ENCODE measurements around the gene COPS7A. TPM values are rescaled to one million over a fixed set of nuclear protein-coding genes. Genes with fewer than 3 reads are reported as not detected.
"Not testable (repeated sequence)": the region's sequence is repeated elsewhere in the genome, so short reads cannot be mapped to it uniquely, and the experiment has no call there.

Gene COPS7A
- total RNA-seq, 4 donors from 2014 or later, result 46.9 to 74.4 (median 70.0) TPM

DNA sequence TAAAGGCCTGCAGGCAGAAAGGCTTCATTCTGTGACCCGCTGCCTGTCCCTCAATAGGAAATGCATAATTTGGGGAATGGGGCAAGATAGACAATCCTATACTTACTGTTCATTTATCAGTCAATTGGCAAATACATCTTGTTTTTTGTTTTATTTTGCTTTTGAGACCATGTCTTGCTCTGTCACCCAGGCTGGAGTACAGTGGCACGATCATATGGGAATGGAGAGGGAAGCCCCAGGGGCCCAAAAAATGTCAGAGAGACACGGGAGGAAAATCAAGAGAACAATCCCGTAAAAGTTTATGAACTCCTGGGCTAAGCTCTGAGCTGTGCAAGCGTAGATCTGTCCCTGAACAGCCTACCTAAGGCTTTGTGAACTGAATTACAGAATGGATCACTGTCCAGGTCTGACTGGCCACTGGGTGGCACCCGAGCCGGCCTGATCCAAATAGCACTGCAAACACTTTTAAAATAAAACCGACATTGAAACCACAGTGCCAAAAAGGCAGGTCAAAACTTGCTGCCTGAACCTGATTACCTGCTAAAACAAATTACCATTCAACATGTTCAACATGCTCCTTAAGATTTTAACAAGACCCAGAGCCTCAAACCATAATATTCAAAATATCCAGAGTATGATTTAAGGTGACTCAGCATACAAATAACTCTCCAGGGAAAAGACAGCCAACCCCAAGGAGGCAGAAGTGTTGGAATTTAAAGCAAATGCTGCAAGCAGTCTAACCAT is 11.8 kb downstream of the COPS7A start:
- Histone ChIP-seq H3K27ac (no peak overlapping the region), H3K4me1 (peaks cover 0 to 3% (median 0%) of the 10 kb centered on the region in 4 donors), H3K4me3 (no peak overlapping the region), H3K36me3 (peaks cover 0 to 45% (median 8%) of the 10 kb centered on the region in 3 donors), H3K9me3 (no peaks in the 10 kb centered on the region), H3K27me3 (no peaks in the 10 kb centered on the region)
- TF ChIP-seq, protein P1, sequence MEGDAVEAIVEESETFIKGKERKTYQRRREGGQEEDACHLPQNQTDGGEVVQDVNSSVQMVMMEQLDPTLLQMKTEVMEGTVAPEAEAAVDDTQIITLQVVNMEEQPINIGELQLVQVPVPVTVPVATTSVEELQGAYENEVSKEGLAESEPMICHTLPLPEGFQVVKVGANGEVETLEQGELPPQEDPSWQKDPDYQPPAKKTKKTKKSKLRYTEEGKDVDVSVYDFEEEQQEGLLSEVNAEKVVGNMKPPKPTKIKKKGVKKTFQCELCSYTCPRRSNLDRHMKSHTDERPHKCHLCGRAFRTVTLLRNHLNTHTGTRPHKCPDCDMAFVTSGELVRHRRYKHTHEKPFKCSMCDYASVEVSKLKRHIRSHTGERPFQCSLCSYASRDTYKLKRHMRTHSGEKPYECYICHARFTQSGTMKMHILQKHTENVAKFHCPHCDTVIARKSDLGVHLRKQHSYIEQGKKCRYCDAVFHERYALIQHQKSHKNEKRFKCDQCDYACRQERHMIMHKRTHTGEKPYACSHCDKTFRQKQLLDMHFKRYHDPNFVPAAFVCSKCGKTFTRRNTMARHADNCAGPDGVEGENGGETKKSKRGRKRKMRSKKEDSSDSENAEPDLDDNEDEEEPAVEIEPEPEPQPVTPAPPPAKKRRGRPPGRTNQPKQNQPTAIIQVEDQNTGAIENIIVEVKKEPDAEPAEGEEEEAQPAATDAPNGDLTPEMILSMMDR (IDR thresholded peaks at IDR 0.05), result peak; percentile 46 to 78 (median 61)
- no peak for TF ChIP-seq POLR2A (IDR thresholded peaks at IDR 0.05)
- peak; percentile 44 to 58 for DNase-seq (ENCODE audit: low spot score in 2 of 2)
- WGBS, 2 donors, result 35 to 45% methylated on average over 8 of the region's 8 CpGs

DNA sequence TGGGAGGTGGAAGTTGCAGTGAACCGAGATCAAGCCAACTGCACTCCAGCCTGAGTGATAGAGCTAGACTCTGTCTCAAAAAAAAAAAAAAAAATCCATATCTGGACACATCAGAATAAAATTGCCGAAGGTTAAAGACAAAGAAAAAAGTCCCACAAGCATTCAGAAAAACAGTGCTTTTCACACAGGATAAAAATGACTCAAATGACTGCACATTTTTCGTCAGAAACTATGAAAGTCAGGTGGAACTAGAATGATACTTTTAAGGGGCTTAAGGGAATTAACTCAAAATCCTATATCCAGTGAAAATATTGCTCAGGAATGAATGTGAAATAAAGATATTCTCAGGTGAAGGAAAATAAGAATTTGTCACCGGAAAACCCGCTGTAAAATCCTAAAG is 12.9 kb downstream of the COPS7A start:
- DNase-seq (ENCODE audit: low spot score in 2 of 2), result no peak
- peaks cover 0 to 3% (median 0%) of the 10 kb centered on the region in 4 donors for H3K4me1 ChIP-seq
- no peak overlapping the region for H3K4me3 ChIP-seq
- no peaks in the 10 kb centered on the region for H3K27me3 ChIP-seq
- H3K27ac ChIP-seq, result no peak overlapping the region
- no peak for TF ChIP-seq POLR2A (IDR thresholded peaks at IDR 0.05)
- 95 to 97% methylated on average over 5 of the region's 5 CpGs for WGBS, 2 donors
- H3K36me3 ChIP-seq, result peaks cover 0 to 34% (median 0%) of the 10 kb centered on the region in 3 donors
- H3K9me3 ChIP-seq, result no peaks in the 10 kb centered on the region

DNA sequence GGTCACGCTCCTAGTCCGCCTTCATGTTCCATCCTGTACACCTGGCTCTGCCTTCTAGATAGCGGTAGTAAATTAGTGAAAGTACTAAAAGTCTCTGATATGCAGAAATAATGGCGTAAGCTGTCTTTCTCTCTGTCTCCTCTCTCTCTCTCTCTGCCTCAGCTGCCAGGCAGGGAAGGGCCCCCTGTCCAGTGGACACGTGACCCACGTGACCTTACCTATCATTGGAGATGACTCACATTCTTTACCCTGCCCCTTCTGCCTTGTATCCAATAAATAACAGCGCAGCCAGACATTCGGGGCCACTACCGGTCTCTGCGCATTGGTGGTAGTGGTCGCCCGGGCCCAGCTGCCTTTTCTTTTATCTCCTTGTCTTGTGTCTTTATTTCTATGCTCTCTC is 18.2 kb downstream of the COPS7A start:
- not testable (repeated sequence) for DNase-seq (ENCODE audit: low spot score in 2 of 2); H3K4me1 ChIP-seq
- 81 to 90% methylated on average over 12 of the region's 12 CpGs for WGBS, 2 donors

DNA sequence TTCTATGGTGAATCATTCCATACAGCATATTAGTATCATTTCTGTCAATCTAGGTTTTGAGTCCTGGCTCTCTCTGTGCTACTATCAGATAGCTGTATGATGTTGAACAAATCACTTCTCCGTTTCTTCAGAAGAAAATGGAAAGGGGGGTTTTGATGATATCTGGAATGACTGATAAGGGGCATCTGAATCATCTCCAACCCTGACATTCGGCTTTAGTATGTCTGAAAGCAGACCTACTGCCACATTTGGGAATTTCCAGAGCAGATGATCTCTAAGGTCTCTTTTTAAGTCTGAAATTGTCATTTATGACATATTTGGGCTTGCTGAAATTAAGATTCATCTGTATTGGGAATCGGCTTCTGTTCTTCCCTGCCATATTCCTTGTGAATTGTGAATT is 19.0 kb downstream of the COPS7A start:
- WGBS, 2 donors, result 77 to 88% methylated on average over 3 of the region's 3 CpGs
- H3K4me3 ChIP-seq, result no peak overlapping the region
- H3K9me3 ChIP-seq, result no peaks in the 10 kb centered on the region
- no peak overlapping the region for H3K27ac ChIP-seq
- H3K36me3 ChIP-seq, result peaks cover 0 to 23% (median 6%) of the 10 kb centered on the region in 3 donors
- no peaks in the 10 kb centered on the region for H3K27me3 ChIP-seq
- peaks cover 0 to 3% (median 0%) of the 10 kb centered on the region in 4 donors for H3K4me1 ChIP-seq
- TF ChIP-seq, protein P1 (IDR thresholded peaks at IDR 0.05), result no peak
- TF ChIP-seq EP300 (IDR thresholded peaks at IDR 0.05), result no peak
- no peak for TF ChIP-seq POLR2A (IDR thresholded peaks at IDR 0.05)
- no peak for DNase-seq (ENCODE audit: low spot score in 2 of 2)

More for the DNA sequence above, 18.2 kb downstream of the COPS7A start:
- H3K4me3 ChIP-seq, H3K27ac ChIP-seq, H3K9me3 ChIP-seq, H3K27me3 ChIP-seq: not testable (repeated sequence)
- peaks cover 0 to 15% (median 0%) of the 10 kb centered on the region in 3 donors for H3K36me3 ChIP-seq

DNA sequence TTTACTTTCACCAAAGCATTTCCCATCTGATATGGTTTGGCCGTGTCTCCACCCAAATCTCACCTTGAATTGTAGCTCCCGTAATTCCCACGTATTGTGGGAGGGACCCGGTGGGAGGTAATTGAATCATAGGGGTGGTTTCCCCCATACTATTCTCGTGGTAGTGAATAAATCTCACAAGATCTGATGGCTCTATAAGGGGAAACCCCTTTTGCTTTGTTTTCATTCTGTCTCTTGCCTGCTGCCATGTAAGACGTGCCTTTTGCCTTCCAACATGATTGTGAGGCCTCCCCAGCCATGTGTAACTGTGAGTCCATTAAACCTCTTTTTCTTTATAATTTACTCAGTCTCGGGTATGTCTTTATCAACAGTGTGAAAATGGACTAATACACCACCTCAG is 19.5 kb downstream of the COPS7A start:
- H3K27me3 ChIP-seq; H3K9me3 ChIP-seq; H3K27ac ChIP-seq; DNase-seq (ENCODE audit: low spot score in 2 of 2); H3K4me1 ChIP-seq; H3K4me3 ChIP-seq: not testable (repeated sequence)
- WGBS, 2 donors, result 72 to 74% methylated on average over 7 of the region's 7 CpGs
- peaks cover 0 to 28% (median 10%) of the 10 kb centered on the region in 3 donors for H3K36me3 ChIP-seq

DNA sequence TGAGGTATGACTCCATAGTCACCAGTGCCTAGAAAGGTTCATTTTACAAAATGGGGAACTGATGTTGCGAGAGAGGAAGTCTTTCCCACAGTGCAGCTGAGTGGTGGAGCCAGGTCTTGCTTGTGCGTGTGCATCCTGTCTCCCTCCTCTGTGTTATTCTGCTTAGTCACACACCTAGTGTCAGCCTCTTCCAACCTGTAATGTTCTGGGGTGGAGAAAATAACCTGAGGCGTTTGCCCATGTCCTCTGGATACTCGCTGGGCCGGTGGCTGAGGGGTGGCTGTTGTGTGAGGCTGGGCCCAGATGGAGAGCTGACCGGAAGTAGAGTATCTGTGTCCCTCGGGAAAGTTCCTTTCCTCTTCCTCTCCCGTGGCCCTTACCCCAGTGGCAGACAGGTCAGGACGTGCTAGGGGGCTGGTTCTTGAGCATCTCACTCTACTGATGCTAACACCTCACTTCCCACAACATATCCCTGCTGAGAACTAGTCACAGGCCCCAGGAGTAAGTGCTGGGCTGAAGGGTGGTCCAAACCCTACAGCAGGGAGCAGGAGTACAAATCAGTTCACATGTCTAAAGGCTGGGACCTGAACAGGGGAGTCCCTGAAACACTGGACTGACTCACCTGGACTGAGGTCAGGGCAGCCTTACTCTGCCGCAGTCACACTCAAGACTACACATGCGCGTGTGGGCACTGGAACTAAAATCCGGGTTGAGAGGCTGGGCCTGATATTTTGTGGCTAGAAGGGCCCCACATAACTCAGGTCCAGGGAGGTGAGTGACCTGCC is 22.1 kb downstream of the COPS7A start:
- peaks cover 0 to 54% (median 24%) of the 10 kb centered on the region in 3 donors for H3K36me3 ChIP-seq
- peaks cover 0 to 4% (median 2%) of the 10 kb centered on the region in 4 donors for H3K4me1 ChIP-seq
- no peak for DNase-seq (ENCODE audit: low spot score in 2 of 2)
- peak overlapping the region in 1 of 4 donors; percentile 18 for H3K27ac ChIP-seq
- TF ChIP-seq, protein P1 (IDR thresholded peaks at IDR 0.05), result no peak
- TF ChIP-seq POLR2A (IDR thresholded peaks at IDR 0.05), result no peak
- no peak for TF ChIP-seq EP300 (IDR thresholded peaks at IDR 0.05)
- H3K27me3 ChIP-seq, result no peaks in the 10 kb centered on the region
- no peaks in the 10 kb centered on the region for H3K9me3 ChIP-seq
- WGBS, 2 donors, result 61 to 69% methylated on average over 9 to 13 of the region's 13 CpGs
- H3K4me3 ChIP-seq, result no peak overlapping the region

All from tibial nerve (tissue), 4 donors.